IPS-18c (cell line): ENCODE results near the gene ADIG.
"Not testable (repeated sequence)": the region's sequence is repeated elsewhere in the genome, so short reads cannot be mapped to it uniquely, and the experiment has no call there.

Experiments
- H3K4me3 ChIP-seq: 2 replicates; pipeline ENCODE4 v1.7.0; 2013; ENCODE audit warnings: low read depth, mild to moderate bottlenecking, low read length, moderate library complexity; ENCODE audit not compliant: insufficient read depth
- H3K9me3 ChIP-seq: one replicate; pipeline ENCODE4 v1.6.1; 2013; ENCODE audit warnings: mild to moderate bottlenecking, low read length, moderate library complexity; ENCODE audit not compliant: control insufficient read depth, insufficient read depth

ADIG gene

GRCh38 chr20:38590676-38591473 is 9.9 kb downstream of the ADIG start:
- H3K4me3 ChIP-seq = no peak overlapping the region

GRCh38 chr20:38591474-38592410 is 10.7 kb downstream of the ADIG start:
- Histone ChIP-seq H3K4me3 (no peak overlapping the region), H3K9me3 (no peaks in the 10 kb centered on the region)

More at GRCh38 chr20:38590676-38591473, 9.9 kb downstream of the ADIG start:
- no peaks in the 10 kb centered on the region for H3K9me3 ChIP-seq

- not testable (repeated sequence) for H3K4me3 ChIP-seq
Observed at GRCh38 chr20:38592411-38592790, 11.4 kb downstream of the ADIG start.

GRCh38 chr20:38594281-38594680 is 13.3 kb downstream of the ADIG start:
- H3K9me3 ChIP-seq, H3K4me3 ChIP-seq: not testable (repeated sequence)

More at GRCh38 chr20:38592411-38592790, 11.4 kb downstream of the ADIG start:
- H3K9me3 ChIP-seq = not testable (repeated sequence)

GRCh38 chr20:38595886-38596285 is 14.9 kb downstream of the ADIG start:
- H3K9me3 ChIP-seq, H3K4me3 ChIP-seq: not testable (repeated sequence)

GRCh38 chr20:38599410-38599882 is 18.4 kb downstream of the ADIG start:
- no peak overlapping the region for H3K4me3 ChIP-seq
- H3K9me3 ChIP-seq = no peaks in the 10 kb centered on the region

GRCh38 chr20:38600057-38600456 is 19.1 kb downstream of the ADIG start:
- no peak overlapping the region for H3K4me3 ChIP-seq
- no peaks in the 10 kb centered on the region for H3K9me3 ChIP-seq

GRCh38 chr20:38601216-38602184 is 20.5 kb downstream of the ADIG start, which contains the start of gene ARHGAP40:
TSS of gene ARHGAP40 (plus strand) at chr20:38601809.
- peak within 1 kb of the TSS; percentile 26 for H3K4me3 ChIP-seq
- H3K9me3 ChIP-seq = no peaks in the 10 kb centered on the region

- Histone ChIP-seq H3K9me3 (no peaks in the 10 kb centered on the region), H3K4me3 (peak overlapping the region; percentile 26)
Observed at GRCh38 chr20:38602185-38602581, 21.2 kb downstream of the ADIG start.

- no peak overlapping the region for H3K4me3 ChIP-seq
- no peaks in the 10 kb centered on the region for H3K9me3 ChIP-seq
Observed at GRCh38 chr20:38603286-38603685, 22.3 kb downstream of the ADIG start.

GRCh38 chr20:38604873-38605303 is 23.9 kb downstream of the ADIG start:
- no peak overlapping the region for H3K4me3 ChIP-seq
- H3K9me3 ChIP-seq = peaks cover 2% of the 10 kb centered on the region

GRCh38 chr20:38607351-38607750 is 26.4 kb downstream of the ADIG start:
- Histone ChIP-seq H3K9me3 (peaks cover 2% of the 10 kb centered on the region), H3K4me3 (no peak overlapping the region)

- Histone ChIP-seq H3K4me3 (no peak overlapping the region), H3K9me3 (peaks cover 2% of the 10 kb centered on the region)
Observed at GRCh38 chr20:38608188-38608587, 27.2 kb downstream of the ADIG start.

GRCh38 chr20:38609815-38610214 is 28.8 kb downstream of the ADIG start:
- Histone ChIP-seq H3K4me3 (no peak overlapping the region), H3K9me3 (peaks cover 2% of the 10 kb centered on the region)

GRCh38 chr20:38610521-38610920 is 29.5 kb downstream of the ADIG start:
- H3K4me3 ChIP-seq = no peak overlapping the region
- H3K9me3 ChIP-seq = peaks cover 2% of the 10 kb centered on the region

GRCh38 chr20:38612751-38613515 is 31.9 kb downstream of the ADIG start:
- peaks cover 2% of the 10 kb centered on the region for H3K9me3 ChIP-seq

More at GRCh38 chr20:38612751-38613515, 31.9 kb downstream of the ADIG start:
- no peak overlapping the region for H3K4me3 ChIP-seq
